HG03066 (cell line): ENCODE results near the gene MCTP2.
A peak's percentile ranks its signal among the peaks of the same experiment; 100 is the strongest.

Experiments
- ATAC-seq: cut with Tn5 transposase; IDR thresholded peaks from one replicate; pipeline ENCODE4 v1.9.1; 2021; ENCODE audit warnings: low read depth; ENCODE audit not compliant: unreplicated experiment

Gene MCTP2, protein sequence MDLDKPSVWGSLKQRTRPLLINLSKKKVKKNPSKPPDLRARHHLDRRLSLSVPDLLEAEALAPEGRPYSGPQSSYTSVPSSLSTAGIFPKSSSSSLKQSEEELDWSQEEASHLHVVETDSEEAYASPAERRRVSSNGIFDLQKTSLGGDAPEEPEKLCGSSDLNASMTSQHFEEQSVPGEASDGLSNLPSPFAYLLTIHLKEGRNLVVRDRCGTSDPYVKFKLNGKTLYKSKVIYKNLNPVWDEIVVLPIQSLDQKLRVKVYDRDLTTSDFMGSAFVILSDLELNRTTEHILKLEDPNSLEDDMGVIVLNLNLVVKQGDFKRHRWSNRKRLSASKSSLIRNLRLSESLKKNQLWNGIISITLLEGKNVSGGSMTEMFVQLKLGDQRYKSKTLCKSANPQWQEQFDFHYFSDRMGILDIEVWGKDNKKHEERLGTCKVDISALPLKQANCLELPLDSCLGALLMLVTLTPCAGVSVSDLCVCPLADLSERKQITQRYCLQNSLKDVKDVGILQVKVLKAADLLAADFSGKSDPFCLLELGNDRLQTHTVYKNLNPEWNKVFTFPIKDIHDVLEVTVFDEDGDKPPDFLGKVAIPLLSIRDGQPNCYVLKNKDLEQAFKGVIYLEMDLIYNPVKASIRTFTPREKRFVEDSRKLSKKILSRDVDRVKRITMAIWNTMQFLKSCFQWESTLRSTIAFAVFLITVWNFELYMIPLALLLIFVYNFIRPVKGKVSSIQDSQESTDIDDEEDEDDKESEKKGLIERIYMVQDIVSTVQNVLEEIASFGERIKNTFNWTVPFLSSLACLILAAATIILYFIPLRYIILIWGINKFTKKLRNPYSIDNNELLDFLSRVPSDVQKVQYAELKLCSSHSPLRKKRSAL

DNA sequence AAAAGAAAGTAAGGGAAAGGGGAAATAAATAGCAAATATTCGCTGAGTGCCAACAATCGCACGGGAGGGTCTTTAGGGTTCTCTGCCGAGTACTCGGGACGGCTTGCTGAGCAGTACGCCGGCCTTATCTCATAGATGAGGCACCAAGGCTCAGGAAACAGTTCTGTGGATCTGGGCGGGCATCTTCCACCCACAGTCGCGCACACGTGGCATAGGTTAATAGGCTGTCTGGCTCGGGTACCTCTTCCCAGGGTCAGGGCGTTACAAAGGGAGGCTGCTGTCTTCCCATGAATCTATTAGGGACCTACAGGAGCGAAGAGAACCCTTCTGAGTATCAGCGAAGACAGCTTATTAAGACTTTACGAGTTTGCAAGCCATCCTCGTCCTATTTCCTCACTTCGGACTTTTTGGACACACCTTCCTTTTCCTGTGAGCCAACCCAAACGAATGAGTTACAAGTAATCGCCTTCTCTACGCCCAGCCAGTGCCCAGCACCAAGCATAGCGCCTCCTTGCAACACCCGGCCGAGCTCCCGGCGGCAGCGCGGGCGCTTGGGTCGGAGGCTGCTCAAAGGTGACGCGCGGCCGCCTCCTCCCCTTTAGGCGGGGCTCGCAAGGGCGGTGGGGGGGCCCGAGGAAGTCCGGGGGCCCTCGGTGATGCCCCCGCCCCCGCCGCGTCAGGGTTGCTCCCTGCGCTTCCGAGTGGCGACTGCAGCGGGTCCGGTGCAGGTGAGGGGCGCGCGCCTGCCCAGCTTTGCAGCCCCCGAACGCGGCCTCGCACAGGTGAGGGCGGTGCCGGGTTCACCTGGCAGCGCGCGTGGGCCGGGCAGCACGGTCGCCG lies at the start of gene MCTP2:
Gene MCTP2 (plus strand): TSS at position 679 of the 840 bp plus-strand sequence. CDS start 66,705 bp downstream, outside the sequence.
- peak; percentile 53 for ATAC-seq

DNA sequence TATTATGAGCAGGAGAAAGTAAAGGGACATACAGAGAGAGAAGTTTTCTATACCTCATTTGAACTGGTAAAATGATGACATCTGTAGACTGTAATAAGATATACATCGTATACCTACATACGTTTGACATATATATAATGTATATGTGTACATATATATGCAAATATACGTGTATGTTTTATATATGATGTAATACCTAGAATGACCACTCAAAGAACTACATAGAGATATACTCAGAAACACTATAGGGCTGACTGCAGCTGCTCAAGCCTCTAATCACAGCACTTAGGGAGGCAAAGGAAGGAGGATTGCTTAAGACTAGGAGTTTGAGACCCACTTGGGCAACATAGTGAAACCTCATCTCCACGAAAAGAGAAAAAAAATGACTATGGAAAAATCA lies 48.5 kb upstream of the MCTP2 start:
- ATAC-seq = no peak

DNA sequence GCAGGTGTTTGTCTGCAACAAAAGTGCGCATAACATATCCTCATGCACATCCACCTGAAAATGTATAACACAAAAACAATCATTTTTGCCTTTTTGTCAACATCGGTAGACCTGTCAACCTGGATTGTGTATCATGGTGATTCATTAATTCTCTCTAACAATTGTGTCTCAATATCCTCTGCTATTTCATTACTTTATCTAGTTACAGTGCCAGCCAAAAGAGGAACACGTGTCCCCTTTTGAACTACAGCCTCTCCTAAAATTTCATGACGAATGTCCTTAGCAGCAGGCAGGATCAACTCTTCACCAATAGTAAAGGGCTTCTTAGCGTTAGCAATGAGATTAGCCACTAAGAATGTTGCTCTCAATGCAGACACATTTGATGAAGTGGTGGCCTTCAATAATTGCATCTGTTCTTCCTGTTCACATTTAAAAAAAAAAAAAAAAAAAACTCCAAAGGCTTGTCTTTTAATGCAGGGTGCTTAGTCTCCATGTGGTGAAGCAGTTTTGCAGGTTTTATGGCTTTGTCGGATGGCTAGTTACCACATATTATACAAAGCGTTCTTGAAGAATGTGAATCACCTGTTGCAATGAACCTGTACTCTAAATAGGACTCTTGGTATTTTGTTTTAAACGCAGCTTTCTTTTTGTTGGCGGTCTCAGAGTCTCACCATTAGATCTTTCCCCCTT lies 45.7 kb upstream of the MCTP2 start:
- ATAC-seq = no peak

DNA sequence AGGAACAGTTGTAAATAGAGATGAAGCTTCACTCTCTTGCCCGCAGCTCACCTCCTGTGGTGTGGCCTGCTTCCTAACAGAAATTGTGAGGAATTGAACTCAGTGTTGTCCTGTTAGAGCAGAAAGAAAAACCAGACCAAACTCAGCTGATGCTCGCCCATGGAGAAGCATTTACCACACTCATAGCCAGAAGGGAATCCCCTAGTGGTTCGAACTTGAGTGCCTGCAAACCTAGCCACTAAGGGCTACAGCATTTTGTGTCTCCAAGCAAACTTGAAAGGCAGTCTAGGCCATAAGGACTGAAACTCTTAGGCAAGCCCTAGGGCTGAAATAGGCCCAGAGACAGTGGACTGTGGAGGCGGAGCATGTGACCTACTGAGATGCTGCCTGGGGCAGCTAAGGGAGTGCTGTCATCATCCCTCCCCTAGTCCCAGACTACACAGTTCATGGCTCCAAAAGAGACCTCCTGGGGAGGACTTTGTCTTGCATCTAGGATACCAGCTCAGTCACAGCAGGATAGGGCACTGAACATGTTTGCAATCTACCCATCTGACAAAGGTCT lies 44.5 kb upstream of the MCTP2 start:
- no peak for ATAC-seq

DNA sequence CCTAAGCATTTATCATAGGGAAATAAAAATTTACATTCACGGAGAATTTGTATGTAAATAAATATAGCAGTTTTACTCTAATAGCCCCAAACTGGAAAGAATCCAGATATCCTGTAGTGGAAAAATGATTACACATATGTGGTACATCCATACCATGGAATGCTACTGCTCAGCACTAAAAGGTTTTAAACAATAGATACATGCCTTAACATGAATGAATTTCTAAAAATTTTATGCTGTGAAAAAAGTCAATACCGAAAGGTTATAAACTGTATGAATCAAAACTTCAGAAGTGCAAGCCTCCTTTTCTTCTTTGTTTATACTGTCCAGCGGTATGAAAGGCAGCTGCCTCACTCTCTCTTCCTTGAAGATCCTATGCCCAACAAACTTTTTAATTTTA lies 37.5 kb upstream of the MCTP2 start:
- ATAC-seq = no peak

DNA sequence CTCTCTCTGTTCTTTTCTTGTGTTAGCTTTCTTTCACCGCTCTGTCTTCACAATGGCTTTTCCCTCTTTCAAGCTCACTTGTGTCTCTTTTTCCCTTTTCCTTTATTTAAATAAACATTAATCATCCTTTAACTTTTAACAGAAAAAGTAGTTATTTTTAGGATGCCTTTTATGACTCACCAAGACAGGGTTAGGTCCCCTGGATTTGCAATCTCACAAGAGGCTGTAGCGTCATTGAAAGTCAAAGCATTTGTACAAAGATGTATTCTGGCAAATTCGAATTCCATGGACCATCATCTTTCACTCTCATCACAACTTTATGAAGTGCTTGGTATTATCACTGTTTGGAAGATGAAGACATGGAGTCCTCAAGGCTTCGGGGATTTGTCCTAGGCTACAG lies 34.8 kb upstream of the MCTP2 start:
- ATAC-seq = no peak

DNA sequence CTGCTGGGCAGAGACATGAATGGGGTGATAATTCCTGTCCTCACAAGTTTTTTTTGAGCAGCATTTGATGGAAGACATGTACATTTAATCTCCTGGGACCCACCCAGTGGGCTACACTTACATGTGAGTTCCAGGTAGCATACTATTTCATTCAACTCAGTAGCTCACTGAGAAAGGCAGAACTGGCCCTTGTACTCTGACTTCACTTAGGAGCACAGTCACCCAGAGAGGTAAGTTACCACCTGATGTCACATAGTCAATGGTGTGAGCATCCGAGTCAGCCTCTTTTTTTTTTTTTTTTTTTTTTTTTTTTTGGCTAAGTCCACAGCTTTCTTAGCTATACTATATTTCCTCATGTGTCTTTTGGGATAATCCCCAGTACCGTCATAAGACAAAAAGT lies 32.7 kb upstream of the MCTP2 start:
- no peak for ATAC-seq

DNA sequence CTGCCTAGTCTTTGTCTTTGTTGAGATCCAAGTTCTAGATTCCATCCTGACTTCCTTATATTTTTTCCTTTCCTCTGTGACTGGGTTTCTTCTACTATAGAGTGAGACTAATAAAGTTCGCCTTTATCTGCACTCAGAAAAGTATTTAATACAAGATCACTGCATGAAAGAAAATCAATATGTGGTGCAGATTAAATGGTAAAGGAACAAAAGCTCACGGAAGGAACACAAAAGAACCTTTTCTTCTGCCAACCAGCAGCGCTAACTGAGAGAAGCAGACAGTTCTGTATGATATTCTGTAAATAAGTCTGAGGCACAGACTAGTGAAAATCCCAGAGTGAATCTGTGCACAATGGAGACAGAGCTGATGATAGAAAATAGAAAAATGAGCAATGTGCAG lies 31.6 kb upstream of the MCTP2 start:
- ATAC-seq = no peak

DNA sequence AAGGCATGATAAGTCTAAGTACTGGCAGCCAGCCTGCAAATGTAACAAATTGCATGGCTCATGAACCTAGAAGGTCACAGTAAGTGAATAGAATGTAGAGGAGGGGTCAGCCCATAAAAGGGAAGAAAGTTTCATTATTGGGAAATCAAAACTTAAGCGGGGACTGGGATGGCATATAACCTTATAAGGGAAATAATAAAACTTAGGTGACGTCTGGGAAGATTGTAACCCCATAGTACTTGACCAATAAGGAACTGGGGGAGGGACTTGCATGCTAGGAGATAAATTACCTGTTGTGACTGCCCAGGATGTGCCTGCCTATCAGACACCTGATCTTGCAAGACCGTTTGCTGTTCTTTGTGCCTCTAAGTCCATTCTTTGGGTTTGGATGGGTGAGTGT lies 28.1 kb upstream of the MCTP2 start:
- no peak for ATAC-seq

DNA sequence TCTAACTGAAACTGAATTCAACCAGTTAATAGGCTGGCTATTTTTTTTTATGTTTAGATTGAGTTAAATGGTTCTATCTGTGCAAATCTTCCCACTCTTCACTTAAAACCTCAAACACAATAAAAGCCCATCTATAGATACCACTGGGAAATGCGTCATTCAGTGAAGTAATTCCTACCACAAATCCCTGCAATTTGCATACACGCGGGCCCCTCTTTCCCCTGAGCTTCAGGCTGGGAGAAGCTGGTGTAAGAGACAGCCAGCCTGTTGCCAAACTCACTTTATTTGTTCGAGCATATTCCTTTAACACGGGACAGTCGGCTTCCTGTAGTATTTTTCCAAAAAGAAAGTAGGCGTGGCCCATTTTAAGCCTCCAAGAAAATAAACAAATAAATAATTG lies 26.0 kb upstream of the MCTP2 start:
- ATAC-seq = no peak

DNA sequence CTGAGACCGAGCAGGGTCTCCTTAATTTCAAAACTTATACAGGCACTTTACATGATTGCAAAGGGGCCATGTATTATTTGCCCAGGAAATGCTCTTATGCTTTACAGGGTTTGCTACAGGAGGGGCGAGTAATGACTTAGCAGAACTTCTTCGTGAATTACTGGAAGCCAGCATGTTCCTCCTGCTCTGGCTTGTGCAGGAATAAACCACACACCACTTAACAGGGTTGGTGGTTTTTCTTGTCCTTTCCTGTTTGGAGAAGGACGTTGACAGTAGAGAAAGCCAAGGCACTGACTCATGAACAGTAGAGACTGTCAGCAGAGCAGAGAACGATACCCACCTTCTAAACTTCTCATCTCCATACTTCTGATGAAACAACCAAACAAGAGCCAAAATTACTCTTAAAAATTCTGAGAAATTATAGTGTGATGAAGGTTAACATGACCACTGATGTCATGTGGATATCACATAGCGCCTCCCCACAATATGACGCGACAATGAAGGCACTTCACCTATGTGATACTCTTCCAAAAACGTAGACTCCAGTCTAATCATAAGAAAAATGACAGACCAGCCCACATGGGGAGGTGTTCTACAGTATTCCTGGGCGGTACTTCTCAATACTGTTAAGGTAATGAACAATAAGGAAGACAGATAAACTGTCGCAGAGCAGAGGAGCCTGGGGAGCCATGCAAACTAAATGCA lies 24.7 kb upstream of the MCTP2 start:
- ATAC-seq = no peak

DNA sequence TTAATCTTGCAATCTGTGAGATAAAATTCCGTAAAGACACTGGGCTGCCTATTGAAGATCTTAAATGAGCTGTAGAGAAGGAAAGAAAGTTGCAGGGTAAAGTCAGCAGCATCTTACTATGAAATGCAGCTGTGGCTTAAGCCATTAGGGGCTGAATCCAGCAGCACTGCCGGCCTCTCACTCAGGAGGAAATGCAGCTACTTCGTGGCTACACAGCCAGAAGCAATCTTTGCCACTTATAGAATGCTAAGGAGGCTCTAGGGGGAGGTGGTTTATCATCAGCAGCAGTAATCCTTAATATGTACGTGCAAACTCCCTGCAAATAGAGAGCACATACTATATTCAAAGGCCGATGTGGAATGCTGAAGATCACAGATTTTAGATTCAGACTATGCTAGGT lies 19.1 kb upstream of the MCTP2 start:
- ATAC-seq = no peak

DNA sequence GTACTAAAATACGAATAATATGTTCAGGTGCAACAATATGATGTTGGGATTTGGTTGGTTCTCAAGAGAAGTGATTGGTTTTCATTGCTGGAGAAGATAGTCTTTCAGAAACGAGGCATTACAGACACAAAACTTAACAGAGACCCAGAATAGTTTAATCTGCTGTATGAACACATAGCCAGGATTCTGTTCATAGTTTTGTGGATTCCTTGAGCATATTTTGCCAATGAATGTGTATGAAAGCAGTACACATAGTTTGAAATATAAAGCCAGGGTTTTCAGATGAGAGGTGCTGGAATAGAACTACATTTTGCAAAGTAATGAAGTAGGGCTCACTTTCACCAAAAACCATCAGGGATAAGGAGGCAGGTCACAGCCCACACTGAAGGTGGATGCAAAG lies 5.7 kb upstream of the MCTP2 start:
- no peak for ATAC-seq

DNA sequence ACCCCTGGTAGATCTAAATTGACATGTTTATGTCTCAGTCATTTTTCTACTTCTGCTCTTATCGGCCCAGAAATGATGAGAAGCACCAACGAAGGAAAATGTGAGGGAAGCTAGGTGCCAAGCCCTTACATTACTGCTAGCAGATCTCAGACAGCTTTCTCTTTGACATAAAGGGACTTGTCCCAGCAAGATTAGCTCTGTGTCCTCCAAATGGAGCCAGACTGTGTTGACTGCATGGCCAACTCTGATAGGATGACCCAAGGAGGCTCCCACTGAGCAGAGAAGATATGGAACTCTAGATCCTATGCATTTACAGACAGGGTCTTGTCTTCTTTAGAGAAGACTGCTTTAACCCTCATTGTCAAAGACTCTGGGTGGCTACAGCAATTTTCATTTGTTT lies 2.8 kb upstream of the MCTP2 start:
- ATAC-seq = no peak

DNA sequence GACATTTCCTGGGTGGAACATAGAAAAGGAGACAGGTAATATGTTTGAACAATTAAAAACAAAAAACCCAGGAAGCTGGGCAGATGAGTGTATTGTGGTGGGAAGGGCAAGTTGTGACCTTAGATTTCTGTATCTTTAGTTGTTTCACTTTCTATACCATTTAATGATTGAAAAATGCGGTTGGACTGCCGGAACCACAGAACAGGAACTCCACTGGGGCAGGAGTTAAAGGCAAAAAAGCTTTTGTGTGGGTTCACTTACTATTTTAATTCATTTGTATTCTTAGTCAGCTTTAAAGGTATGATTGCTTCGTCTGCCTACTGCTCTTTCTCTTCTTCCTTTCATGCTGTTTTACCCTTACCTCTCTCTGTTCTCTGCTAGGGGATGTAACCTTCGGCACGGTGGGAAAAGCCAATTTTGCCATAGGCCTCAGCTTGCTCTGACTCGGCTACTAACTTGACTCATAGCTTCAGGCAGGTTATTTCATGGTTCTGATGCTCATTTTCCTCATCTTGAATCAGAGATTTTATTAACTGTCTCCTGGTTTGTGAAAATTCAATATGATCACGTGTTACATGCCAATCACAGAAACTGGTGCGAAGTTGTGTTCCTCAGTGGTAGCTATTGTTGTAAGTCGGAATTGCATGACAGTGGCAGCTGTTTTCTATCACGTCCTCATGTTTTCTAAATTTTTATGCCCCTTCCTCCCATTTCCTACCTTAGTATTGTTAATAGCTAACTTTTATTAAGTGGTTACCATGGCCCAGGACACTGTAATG lies 1.6 kb upstream of the MCTP2 start:
- ATAC-seq = peak; percentile 60

DNA sequence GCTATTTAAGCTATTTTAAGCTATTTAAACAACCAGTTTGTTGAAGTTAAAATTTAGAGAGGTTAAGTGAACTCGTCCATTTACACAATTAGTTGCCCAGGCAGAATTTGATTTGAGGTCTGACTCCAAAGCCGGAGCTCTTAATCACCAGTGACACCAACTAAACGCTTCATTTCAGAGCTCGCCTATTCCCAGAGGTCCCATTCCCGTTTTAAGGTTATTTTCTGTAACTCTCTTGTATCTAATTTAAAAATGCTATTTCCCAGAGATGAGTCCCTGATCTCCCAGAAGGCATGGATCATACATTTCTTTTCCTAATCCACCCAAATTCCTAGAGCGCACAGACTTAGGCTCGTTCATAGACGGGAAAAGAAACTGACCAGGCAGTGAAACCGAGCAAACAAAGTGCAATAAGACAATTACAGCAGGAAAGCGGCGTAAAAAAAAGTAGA lies 904 bp upstream of the MCTP2 start:
- ATAC-seq = no peak

DNA sequence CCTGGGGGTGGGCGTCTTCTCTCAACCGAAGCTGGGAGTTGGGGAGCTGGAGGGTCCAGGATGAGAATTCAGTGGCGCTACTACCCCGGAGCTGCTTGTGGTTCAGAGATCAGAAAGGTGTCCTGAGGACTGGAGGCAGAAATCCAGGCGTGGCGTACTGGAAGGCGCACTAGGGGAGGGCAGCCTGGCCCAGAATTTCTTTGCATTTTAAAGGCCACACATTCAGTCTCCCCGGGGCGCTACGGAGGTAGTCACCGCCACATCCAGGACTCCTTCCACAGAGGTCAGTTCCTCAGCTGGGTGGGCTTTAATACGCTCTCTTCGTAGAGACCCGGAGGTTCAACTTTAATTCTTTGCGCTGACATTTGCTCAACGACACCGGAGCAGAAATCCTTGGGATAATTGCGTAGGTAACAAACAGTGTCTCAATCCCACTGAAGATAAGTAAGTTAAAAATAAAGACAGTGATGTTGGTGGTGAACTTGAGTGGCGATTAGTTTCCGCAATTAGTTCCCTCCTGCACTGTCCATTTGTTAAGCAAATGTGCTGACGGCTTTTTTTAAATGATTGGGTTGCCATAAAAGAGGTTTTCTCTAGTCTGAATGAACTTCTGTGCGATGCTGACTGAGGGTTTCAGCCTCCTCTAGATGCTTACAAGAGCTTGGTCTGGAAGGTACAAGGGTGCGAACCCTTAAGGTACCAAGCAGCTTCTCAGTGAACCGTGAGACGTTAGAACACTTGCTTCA lies 535 bp downstream of the MCTP2 start:
- ATAC-seq = peak; percentile 18

DNA sequence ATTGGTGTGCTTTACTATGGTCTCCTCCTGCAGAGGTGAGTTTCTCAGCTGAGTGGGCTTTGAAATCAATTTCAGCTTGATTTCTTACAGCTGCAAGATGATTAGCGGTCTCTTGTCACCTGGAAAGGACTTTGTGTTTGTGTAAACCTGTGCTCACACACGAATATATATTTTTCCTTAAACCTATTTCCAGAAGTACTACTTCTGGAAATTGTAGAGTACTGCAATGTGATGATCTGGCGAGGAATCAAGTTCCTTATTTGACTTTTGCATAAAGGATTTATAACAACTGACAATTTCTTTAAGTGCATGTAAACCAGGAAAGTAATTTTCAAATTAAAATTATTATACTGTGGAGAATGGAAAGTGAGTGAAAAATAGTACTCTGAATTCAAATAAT lies 2.1 kb downstream of the MCTP2 start:
- no peak for ATAC-seq
